ENCODE measurements around the gene MIEF2.

The MIEF2 gene

GRCh38 chr17:18246109-18246725, 14.2 kb upstream of the MIEF2 start:
- no peak for DNase-seq (ENCODE audit: low read depth)
- no peak overlapping the region for H3K4me3 ChIP-seq (ENCODE audit: low read length)
- no peak for TF ChIP-seq CTCF (conservative IDR thresholded peaks at IDR 0.05; ENCODE audit: low read depth, low read length)

GRCh38 chr17:18246880-18247612, 13.4 kb upstream of the MIEF2 start:
- DNase-seq (ENCODE audit: low read depth): no peak
- H3K4me3 ChIP-seq (ENCODE audit: low read length): no peak overlapping the region
- no peak for TF ChIP-seq CTCF (conservative IDR thresholded peaks at IDR 0.05; ENCODE audit: low read depth, low read length)

- no peak overlapping the region for H3K4me3 ChIP-seq (ENCODE audit: low read length)
- no peak for TF ChIP-seq CTCF (conservative IDR thresholded peaks at IDR 0.05; ENCODE audit: low read depth, low read length)
- no peak for DNase-seq (ENCODE audit: low read depth)
These were observed 12.9 kb upstream of the MIEF2 start for GRCh38 chr17:18247613-18248001.

- DNase-seq (ENCODE audit: low read depth): no peak
- peak; percentile 76 for TF ChIP-seq CTCF (conservative IDR thresholded peaks at IDR 0.05; ENCODE audit: low read depth, low read length)
- no peak overlapping the region for H3K4me3 ChIP-seq (ENCODE audit: low read length)
These were observed 12.1 kb upstream of the MIEF2 start for GRCh38 chr17:18248300-18248731.

- DNase-seq (ENCODE audit: low read depth): no peak
- H3K4me3 ChIP-seq (ENCODE audit: low read length): no peak overlapping the region
- TF ChIP-seq CTCF (conservative IDR thresholded peaks at IDR 0.05; ENCODE audit: low read depth, low read length): no peak
These were observed 11.7 kb upstream of the MIEF2 start for GRCh38 chr17:18248811-18249210.

- no peak for DNase-seq (ENCODE audit: low read depth)
- no peak for TF ChIP-seq CTCF (conservative IDR thresholded peaks at IDR 0.05; ENCODE audit: low read depth, low read length)
These were observed 10.2 kb upstream of the MIEF2 start for GRCh38 chr17:18250259-18250658.

GRCh38 chr17:18250708-18251107, 9.8 kb upstream of the MIEF2 start:
- TF ChIP-seq CTCF (conservative IDR thresholded peaks at IDR 0.05; ENCODE audit: low read depth, low read length): no peak
- DNase-seq (ENCODE audit: low read depth): no peak

More at GRCh38 chr17:18250259-18250658, 10.2 kb upstream of the MIEF2 start:
- H3K4me3 ChIP-seq (ENCODE audit: low read length): no peak overlapping the region

More at GRCh38 chr17:18250708-18251107, 9.8 kb upstream of the MIEF2 start:
- no peak overlapping the region for H3K4me3 ChIP-seq (ENCODE audit: low read length)
